Esophagus squamous epithelium (tissue), 5 donors: ENCODE results near the gene L1TD1. TPM values are rescaled to one million over a fixed set of nuclear protein-coding genes. Genes with fewer than 3 reads are reported as not detected.
"Not testable (repeated sequence)": the region's sequence is repeated elsewhere in the genome, so short reads cannot be mapped to it uniquely, and the experiment has no call there.

ENCODE experiments used
- DNase-seq: peaks from one replicate; lab custom pipeline; 2025; lab: John Stamatoyannopoulos, UW
- H3K27ac ChIP-seq, 4 donors: fragments of 200-600 bp; sonication (generic); one replicate each; pipeline ENCODE4 v1.5.1; 2016 to 2019; ENCODE audit warnings: mild to moderate bottlenecking in 1 of 4
- H3K27me3 ChIP-seq, 4 donors: fragments of 200-600 bp; sonication (generic); 1 replicate in 3 of 4; 2 replicates in 1 of 4; pipeline versions ENCODE4 v1.5.1 to v1.6.0; 2017 to 2021; ENCODE audit warnings: antibody characterized with exemption in 1 of 4
- H3K36me3 ChIP-seq, 3 donors: fragments of 200-600 bp; sonication (generic); one replicate each; pipeline ENCODE4 v1.5.1; 2016 to 2019
- H3K4me1 ChIP-seq, 3 donors: fragments of 200-600 bp; sonication (generic); one replicate each; pipeline ENCODE4 v1.5.1; 2017 to 2019
- H3K4me3 ChIP-seq, 4 donors: fragments of 200-600 bp; sonication (generic); 1 replicate in 3 of 4; 2 replicates in 1 of 4; pipeline ENCODE4 v1.5.1; 2016 to 2019; ENCODE audit warnings: mild to moderate bottlenecking in 2 of 4, moderate library complexity in 1 of 4
- H3K9me3 ChIP-seq, 3 donors: fragments of 200-600 bp; sonication (generic); one replicate each; pipeline ENCODE4 v1.5.1; 2016 to 2019
- POLR2A ChIP-seq, 4 donors: fragments of 450-650 bp; IDR thresholded peaks; one replicate each; pipeline ENCODE4 v1.6.1; 2017; ENCODE audit warnings: antibody characterized with exemption in 4 of 4, mild to moderate bottlenecking in 4 of 4, moderate library complexity in 3 of 4
- WGBS, 2 donors: methylation state at CpG; one replicate each; pipeline ENCODE4 v1.1.5; 2018; 5-methylcytosine and 5-hydroxymethylcytosine counted together
- intact Hi-C: fragments of 100-400 bp; cut with DNase I; formaldehyde crosslinking; loops from one replicate; pipeline ENCODE4 v1.15.0; 2022
- total RNA-seq, 4 donors: library from RNA; depleted of rRNA; stranded (reverse); fragments of >200 nt; gene quantifications; one replicate each; pipeline ENCODE4 v1.1.0, GENCODE V29; 2016
- TF ChIP-seq, protein P1 (sequence below), 6 experiments: fragments of 450-650 bp in 4 of 6; fragments of 200-600 bp in 2 of 6; sonication (generic) in 2 of 6; IDR thresholded peaks; one replicate each; pipeline ENCODE4 v1.5.1; 2016 to 2019; ENCODE audit warnings: antibody characterized with exemption in 6 of 6, mild to moderate bottlenecking in 4 of 6, moderate library complexity in 4 of 6
- donor health status: DM: yes; HTN: yes; CAD: no.

Gene L1TD1
- total RNA-seq, 4 donors from 2014 or later: under 0.01 to 0.08 TPM; not detected in 2

DNA sequence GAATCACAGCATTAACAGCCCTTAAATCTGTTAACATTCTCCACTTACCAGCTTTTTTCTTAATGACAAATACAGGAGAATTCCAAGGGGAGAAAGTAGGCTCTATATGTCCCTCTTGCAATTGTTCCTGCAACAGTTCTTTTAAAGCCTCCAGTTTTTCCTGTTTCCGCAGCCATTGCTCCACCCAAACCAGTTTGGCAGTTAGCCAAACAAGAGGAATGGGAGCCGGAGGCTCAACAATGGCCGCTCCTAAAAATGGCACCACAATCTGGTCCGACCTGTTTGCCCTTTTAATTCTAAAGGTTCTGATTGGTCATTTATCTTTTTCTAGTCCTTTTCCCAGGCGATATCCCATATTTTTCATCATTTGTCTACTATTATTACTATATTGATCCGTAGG lies 14.0 kb upstream of the L1TD1 start:
- Histone ChIP-seq H3K36me3 (no peaks in the 10 kb centered on the region), H3K27ac (no peak overlapping the region), H3K4me1 (peaks cover 0 to 15% (median 6%) of the 10 kb centered on the region in 3 donors), H3K27me3 (no peaks in the 10 kb centered on the region), H3K4me3 (no peak overlapping the region), H3K9me3 (no peaks in the 10 kb centered on the region)
- intact Hi-C loops: no loop called here
- DNase-seq: no peak
- WGBS, 2 donors: 35 to 48% methylated on average over 6 of the region's 6 CpGs
- TF ChIP-seq, protein P1, sequence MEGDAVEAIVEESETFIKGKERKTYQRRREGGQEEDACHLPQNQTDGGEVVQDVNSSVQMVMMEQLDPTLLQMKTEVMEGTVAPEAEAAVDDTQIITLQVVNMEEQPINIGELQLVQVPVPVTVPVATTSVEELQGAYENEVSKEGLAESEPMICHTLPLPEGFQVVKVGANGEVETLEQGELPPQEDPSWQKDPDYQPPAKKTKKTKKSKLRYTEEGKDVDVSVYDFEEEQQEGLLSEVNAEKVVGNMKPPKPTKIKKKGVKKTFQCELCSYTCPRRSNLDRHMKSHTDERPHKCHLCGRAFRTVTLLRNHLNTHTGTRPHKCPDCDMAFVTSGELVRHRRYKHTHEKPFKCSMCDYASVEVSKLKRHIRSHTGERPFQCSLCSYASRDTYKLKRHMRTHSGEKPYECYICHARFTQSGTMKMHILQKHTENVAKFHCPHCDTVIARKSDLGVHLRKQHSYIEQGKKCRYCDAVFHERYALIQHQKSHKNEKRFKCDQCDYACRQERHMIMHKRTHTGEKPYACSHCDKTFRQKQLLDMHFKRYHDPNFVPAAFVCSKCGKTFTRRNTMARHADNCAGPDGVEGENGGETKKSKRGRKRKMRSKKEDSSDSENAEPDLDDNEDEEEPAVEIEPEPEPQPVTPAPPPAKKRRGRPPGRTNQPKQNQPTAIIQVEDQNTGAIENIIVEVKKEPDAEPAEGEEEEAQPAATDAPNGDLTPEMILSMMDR (IDR thresholded peaks at IDR 0.05): no peak
- TF ChIP-seq POLR2A (IDR thresholded peaks at IDR 0.05): no peak

GRCh38 chr1:62181532-62181931 lies 13.1 kb upstream of the L1TD1 start:
- Histone ChIP-seq H3K9me3 (no peaks in the 10 kb centered on the region), H3K27ac (no peak overlapping the region), H3K27me3 (no peaks in the 10 kb centered on the region), H3K4me3 (no peak overlapping the region), H3K36me3 (no peaks in the 10 kb centered on the region), H3K4me1 (peaks cover 0 to 15% (median 6%) of the 10 kb centered on the region in 3 donors)
- no peak for TF ChIP-seq POLR2A (IDR thresholded peaks at IDR 0.05)
- no peak for DNase-seq
- intact Hi-C loops: no loop called here
- 64 to 75% methylated on average over 7 of the region's 7 CpGs for WGBS, 2 donors

- H3K27me3 ChIP-seq, DNase-seq, H3K27ac ChIP-seq, H3K9me3 ChIP-seq, H3K4me3 ChIP-seq, H3K36me3 ChIP-seq, intact Hi-C loops: not testable (repeated sequence)
- 72 to 82% methylated on average over 8 of the region's 8 CpGs for WGBS, 2 donors
- peaks cover 0 to 15% (median 6%) of the 10 kb centered on the region in 3 donors for H3K4me1 ChIP-seq
Observed at GRCh38 chr1:62182157-62182556, 12.5 kb upstream of the L1TD1 start.

- DNase-seq, intact Hi-C loops, H3K9me3 ChIP-seq, H3K27me3 ChIP-seq, H3K36me3 ChIP-seq, H3K4me3 ChIP-seq, H3K27ac ChIP-seq: not testable (repeated sequence)
- peaks cover 0 to 15% (median 6%) of the 10 kb centered on the region in 3 donors for H3K4me1 ChIP-seq
- WGBS, 2 donors: 74 to 75% methylated on average over 11 of the region's 11 CpGs
Observed at GRCh38 chr1:62183164-62184020, 11.3 kb upstream of the L1TD1 start.

DNA sequence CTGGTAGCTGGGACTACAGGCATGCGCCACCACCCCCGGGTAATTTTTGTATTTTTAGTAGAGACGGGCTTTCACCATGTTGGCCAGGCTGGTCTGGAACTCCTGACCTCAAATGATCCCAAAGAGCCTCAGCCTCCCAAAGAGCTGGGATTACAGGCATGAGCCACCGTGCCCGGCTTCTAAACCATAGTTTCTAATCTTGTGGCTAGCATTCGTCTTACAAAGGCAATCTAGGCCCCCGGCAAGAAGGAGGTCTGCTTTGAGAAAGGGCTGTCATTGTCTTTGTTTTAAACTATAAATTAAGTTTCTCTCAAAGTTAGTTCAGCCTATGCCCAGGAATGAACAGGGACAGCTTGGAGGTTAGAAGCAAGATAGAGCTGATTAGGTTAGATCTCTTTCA lies 10.3 kb upstream of the L1TD1 start:
- Histone ChIP-seq H3K36me3 (no peaks in the 10 kb centered on the region), H3K9me3 (no peaks in the 10 kb centered on the region), H3K27ac (no peak overlapping the region), H3K4me3 (no peak overlapping the region), H3K27me3 (no peaks in the 10 kb centered on the region), H3K4me1 (peaks cover 0 to 15% (median 6%) of the 10 kb centered on the region in 3 donors)
- no peak for DNase-seq
- 87 to 94% methylated on average over 3 to 6 of the region's 7 CpGs for WGBS, 2 donors
- intact Hi-C loops: no loop called here
- TF ChIP-seq, protein P1 (IDR thresholded peaks at IDR 0.05): no peak
- no peak for TF ChIP-seq POLR2A (IDR thresholded peaks at IDR 0.05)

GRCh38 chr1:62185233-62185632 lies 9.4 kb upstream of the L1TD1 start:
- WGBS, 2 donors: 72 to 79% methylated on average over 6 of the region's 6 CpGs
- H3K4me1 ChIP-seq, intact Hi-C loops, H3K9me3 ChIP-seq, DNase-seq, H3K27ac ChIP-seq, H3K4me3 ChIP-seq, H3K27me3 ChIP-seq, H3K36me3 ChIP-seq: not testable (repeated sequence)

DNA sequence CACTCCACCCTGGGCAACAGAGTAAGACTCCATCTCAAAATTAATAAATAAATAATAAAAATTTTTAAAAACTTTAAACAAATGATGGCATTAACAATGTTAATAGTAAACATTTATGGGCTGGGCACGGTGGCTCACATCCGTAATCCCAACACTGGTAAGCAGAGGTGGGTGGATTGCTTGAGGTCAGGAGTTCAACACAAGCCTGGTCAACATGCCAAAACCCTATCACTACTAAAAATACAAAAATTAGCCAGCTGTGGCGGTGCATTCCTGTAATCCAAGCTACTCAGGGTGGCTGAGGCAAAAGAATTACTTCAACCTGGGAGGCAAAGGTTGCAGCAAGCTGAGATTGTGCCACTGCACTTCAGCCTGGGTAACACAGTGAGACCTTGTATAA lies 9.0 kb upstream of the L1TD1 start:
- WGBS, 2 donors: 64 to 67% methylated on average over 3 of the region's 3 CpGs
- Histone ChIP-seq H3K9me3 (no peaks in the 10 kb centered on the region), H3K4me3 (no peak overlapping the region), H3K27ac (no peak overlapping the region), H3K27me3 (no peaks in the 10 kb centered on the region), H3K36me3 (no peaks in the 10 kb centered on the region), H3K4me1 (peaks cover 0 to 4% (median 0%) of the 10 kb centered on the region in 3 donors)
- intact Hi-C loops: no loop called here
- no peak for TF ChIP-seq POLR2A (IDR thresholded peaks at IDR 0.05)
- TF ChIP-seq, protein P1 (IDR thresholded peaks at IDR 0.05): no peak
- no peak for DNase-seq
